Left lung (tissue), 10 donors: ENCODE measurements around the gene GRIA4. TPM values are rescaled to one million over a fixed set of nuclear protein-coding genes. Genes with fewer than 3 reads are reported as not detected.

Experiments
- ATAC-seq: fragments of 200-7000 bp; cut with Tn5 transposase; one replicate; pipeline ENCODE4 v1.9.1; 2020; ENCODE audit warnings: moderate library complexity
- DNase-seq, 4 donors: peaks; one replicate each; pipeline ENCODE4 v3.0.0-alpha.2; 2013 to 2020
- H3K27ac ChIP-seq, 2 donors: fragments of 200-600 bp; sonication (generic) in 1 of 2; one replicate each; pipeline versions ENCODE4 v1.5.0 to v1.8.0; 2020 to 2021
- H3K27me3 ChIP-seq, 2 donors: fragments of 200-600 bp; sonication (generic) in 1 of 2; one replicate each; pipeline versions ENCODE4 v1.5.0 to v1.8.0; 2020 to 2021
- H3K36me3 ChIP-seq, 2 donors: fragments of 200-600 bp; sonication (generic) in 1 of 2; one replicate each; pipeline versions ENCODE4 v1.5.0 to v1.8.0; 2020 to 2021
- H3K4me1 ChIP-seq, 2 donors: fragments of 200-600 bp; one replicate each; pipeline ENCODE4 v1.8.0; 2021
- H3K4me3 ChIP-seq, 2 donors: fragments of 200-600 bp; sonication (generic) in 1 of 2; one replicate each; pipeline versions ENCODE4 v1.5.0 to v1.8.0; 2020 to 2021; ENCODE audit warnings: mild to moderate bottlenecking in 1 of 2
- H3K9me3 ChIP-seq, 2 donors: fragments of 200-600 bp; sonication (generic) in 1 of 2; one replicate each; pipeline versions ENCODE4 v1.5.0 to v1.8.0; 2020 to 2021
- CTCF ChIP-seq, 2 donors: fragments of 200-600 bp; sonication (generic) in 1 of 2; IDR thresholded peaks; one replicate each; pipeline versions ENCODE4 v1.5.0 to v1.8.0; 2021; ENCODE audit warnings: antibody characterized with exemption in 2 of 2
- intact Hi-C, 2 donors: fragments of 100-400 bp; cut with DNase I; formaldehyde crosslinking; loops; one replicate each; pipeline versions ENCODE4 v1.11.2 to v1.14.2; 2022
- polyA plus RNA-seq, 6 donors: library from polyadenylated mRNA; unstranded; fragments of 120-200 nt; gene quantifications; one replicate each; pipeline ENCODE4 v1.2.1, GENCODE V29; 2013; ENCODE audit not compliant: insufficient read length in 6 of 6
- total RNA-seq, 2 donors: library from RNA; stranded (reverse); fragmentation: NEBNext Ultra II Directional; extraction: Animal tissue kit (Norgen Biotek cat#: 25700); gene quantifications; one replicate each; pipeline ENCODE4 v1.2.1, GENCODE V29; 2021
- donor health status: DM: no; HTN: yes; CAD: no.
- donor health status: DM: no; HTN: no; CAD: no.

Gene GRIA4
- total and polyA plus RNA-seq, 8 donors: 0.27 to 0.98 (median 0.63) TPM; not detected in 2

GRCh38 chr11:105802390-105802789, 192.5 kb downstream of the GRIA4 start:
- TF ChIP-seq CTCF (IDR thresholded peaks at IDR 0.05): no peak
- no peak for DNase-seq
- Histone ChIP-seq H3K27ac (no peak overlapping the region), H3K27me3 (no peaks in the 10 kb centered on the region), H3K4me3 (no peak overlapping the region), H3K36me3 (no peaks in the 10 kb centered on the region), H3K4me1 (no peaks in the 10 kb centered on the region), H3K9me3 (no peaks in the 10 kb centered on the region)
- ATAC-seq: no peak
- intact Hi-C loops: no loop called here

- no peak for ATAC-seq
- TF ChIP-seq CTCF (IDR thresholded peaks at IDR 0.05): no peak
- no peak for DNase-seq
- Histone ChIP-seq H3K4me1 (no peaks in the 10 kb centered on the region), H3K9me3 (no peaks in the 10 kb centered on the region), H3K27me3 (no peaks in the 10 kb centered on the region), H3K4me3 (no peak overlapping the region), H3K27ac (no peak overlapping the region), H3K36me3 (no peaks in the 10 kb centered on the region)
- intact Hi-C loops: no loop called here
Measured at GRCh38 chr11:105811242-105811641, 201.4 kb downstream of the GRIA4 start.

- no peak for ATAC-seq
- no peak overlapping the region for H3K27ac ChIP-seq
- H3K9me3 ChIP-seq: no peaks in the 10 kb centered on the region
- no peaks in the 10 kb centered on the region for H3K36me3 ChIP-seq
- intact Hi-C loops: no loop called here
- no peak overlapping the region for H3K4me3 ChIP-seq
- no peaks in the 10 kb centered on the region for H3K27me3 ChIP-seq
- no peak for DNase-seq
- TF ChIP-seq CTCF (IDR thresholded peaks at IDR 0.05): no peak
- H3K4me1 ChIP-seq: no peaks in the 10 kb centered on the region
Measured at GRCh38 chr11:105821372-105821771, 211.5 kb downstream of the GRIA4 start.

GRCh38 chr11:105821781-105822180, 211.9 kb downstream of the GRIA4 start:
- H3K4me3 ChIP-seq: no peak overlapping the region
- intact Hi-C loops: no loop called here

GRCh38 chr11:105823495-105824033, 213.7 kb downstream of the GRIA4 start:
- no peak for ATAC-seq
- H3K9me3 ChIP-seq: no peaks in the 10 kb centered on the region
- no peak for DNase-seq
- H3K27me3 ChIP-seq: no peaks in the 10 kb centered on the region
- no peak overlapping the region for H3K4me3 ChIP-seq
- intact Hi-C loops: no loop called here
- no peak for TF ChIP-seq CTCF (IDR thresholded peaks at IDR 0.05)
- H3K4me1 ChIP-seq: no peaks in the 10 kb centered on the region
- no peaks in the 10 kb centered on the region for H3K36me3 ChIP-seq
- no peak overlapping the region for H3K27ac ChIP-seq

More at GRCh38 chr11:105821781-105822180, 211.9 kb downstream of the GRIA4 start:
- no peak for DNase-seq
- Histone ChIP-seq H3K9me3 (no peaks in the 10 kb centered on the region), H3K4me1 (no peaks in the 10 kb centered on the region), H3K27ac (no peak overlapping the region), H3K36me3 (no peaks in the 10 kb centered on the region), H3K27me3 (no peaks in the 10 kb centered on the region)
- ATAC-seq: no peak
- no peak for TF ChIP-seq CTCF (IDR thresholded peaks at IDR 0.05)
